Suprapubic skin (tissue), 4 donors: Measurements from ENCODE around the gene OR2AE1. TPM values are rescaled to one million over a fixed set of nuclear protein-coding genes. Genes with fewer than 3 reads are reported as not detected.
A peak's percentile ranks its signal among the peaks of the same experiment; 100 is the strongest.
"Not testable (repeated sequence)": the region's sequence is repeated elsewhere in the genome, so short reads cannot be mapped to it uniquely, and the experiment has no call there.

Source experiments
- DNase-seq, 2 donors: peaks; one replicate each; pipeline ENCODE4 v3.0.0-alpha.2; 2019; ENCODE audit warnings: low spot score in 2 of 2
- H3K27ac ChIP-seq: fragments of 200-600 bp; sonication (generic); one replicate; pipeline ENCODE4 v1.5.1; 2019
- H3K27me3 ChIP-seq: fragments of 200-600 bp; sonication (generic); one replicate; pipeline ENCODE4 v1.5.1; 2019
- H3K36me3 ChIP-seq: fragments of 200-600 bp; sonication (generic); one replicate; pipeline ENCODE4 v1.5.1; 2019
- H3K4me1 ChIP-seq: fragments of 200-600 bp; sonication (generic); one replicate; pipeline ENCODE4 v1.5.1; 2019
- H3K4me3 ChIP-seq: fragments of 200-600 bp; sonication (generic); one replicate; pipeline ENCODE4 v1.5.1; 2019; ENCODE audit warnings: mild to moderate bottlenecking
- H3K9me3 ChIP-seq: fragments of 200-600 bp; sonication (generic); one replicate; pipeline ENCODE4 v1.5.1; 2019
- CTCF ChIP-seq, 2 donors: fragments of 200-600 bp in 1 of 2; fragments of 450-650 bp in 1 of 2; sonication (generic) in 1 of 2; IDR thresholded peaks; one replicate each; pipeline ENCODE4 v1.5.1; 2016 to 2019; ENCODE audit warnings: antibody characterized with exemption in 2 of 2, mild to moderate bottlenecking in 1 of 2, moderate library complexity in 1 of 2
- EP300 ChIP-seq: sonication (generic); formaldehyde crosslinking; IDR thresholded peaks from one replicate; pipeline ENCODE4 v1.6.1; 2017; ENCODE audit warnings: antibody characterized with exemption
- POLR2A ChIP-seq, 2 donors: fragments of 450-650 bp; IDR thresholded peaks; one replicate each; pipeline ENCODE4 v1.6.1; 2017; ENCODE audit warnings: antibody characterized with exemption in 2 of 2, mild to moderate bottlenecking in 2 of 2, moderate library complexity in 2 of 2
- POLR2AphosphoS5 ChIP-seq, 3 donors: sonication (generic); formaldehyde crosslinking; IDR thresholded peaks; one replicate each; pipeline ENCODE4 v1.6.1; 2017; ENCODE audit warnings: antibody characterized with exemption in 3 of 3
- WGBS: methylation state at CpG from one replicate; pipeline ENCODE4 v1.1.5; 2018; 5-methylcytosine and 5-hydroxymethylcytosine counted together
- total RNA-seq, 4 donors: library from RNA; depleted of rRNA; stranded (reverse); fragments of >200 nt; gene quantifications; one replicate each; pipeline ENCODE4 v1.1.0, GENCODE V29; 2016

The OR2AE1 gene
- total RNA-seq, 4 donors from 2014 or later: 1.5 TPM; not detected in 3

- no peak for TF ChIP-seq CTCF (IDR thresholded peaks at IDR 0.05)
- TF ChIP-seq EP300: no peak
- TF ChIP-seq POLR2AphosphoS5 (IDR thresholded peaks at IDR 0.05): no peak
- no peak for TF ChIP-seq POLR2A (IDR thresholded peaks at IDR 0.05)
- Histone ChIP-seq H3K27me3 (no peaks in the 10 kb centered on the region), H3K4me3 (no peak overlapping the region), H3K9me3 (no peaks in the 10 kb centered on the region), H3K4me1 (no peaks in the 10 kb centered on the region), H3K27ac (no peak overlapping the region), H3K36me3 (no peaks in the 10 kb centered on the region)
- WGBS: 75% methylated on average over 4 of the region's 4 CpGs
- no peak for DNase-seq
These were observed 4.5 kb upstream of the OR2AE1 start for GRCh38 chr7:99881370-99881769.

GRCh38 chr7:99876491-99876890 lies 342 bp downstream of the OR2AE1 start:
- Histone ChIP-seq H3K36me3 (no peaks in the 10 kb centered on the region), H3K9me3 (no peaks in the 10 kb centered on the region), H3K4me1 (no peaks in the 10 kb centered on the region), H3K27me3 (no peaks in the 10 kb centered on the region), H3K4me3 (no peak overlapping the region), H3K27ac (no peak overlapping the region)
- 88% methylated on average over 5 of the region's 5 CpGs for whole genome bisulfite sequencing
- TF ChIP-seq POLR2A (IDR thresholded peaks at IDR 0.05): no peak
- no peak for TF ChIP-seq POLR2AphosphoS5 (IDR thresholded peaks at IDR 0.05)
- TF ChIP-seq CTCF (IDR thresholded peaks at IDR 0.05): no peak
- TF ChIP-seq EP300: no peak
- DNase-seq: no peak

GRCh38 chr7:99868246-99868645 lies 8.6 kb downstream of the OR2AE1 start:
- H3K27ac ChIP-seq: no peak overlapping the region
- no peak for TF ChIP-seq POLR2AphosphoS5 (IDR thresholded peaks at IDR 0.05)
- no peaks in the 10 kb centered on the region for H3K4me1 ChIP-seq
- no peak for DNase-seq
- no peaks in the 10 kb centered on the region for H3K9me3 ChIP-seq
- WGBS: 96% methylated on average over 1 of the region's 1 CpG
- no peaks in the 10 kb centered on the region for H3K36me3 ChIP-seq
- H3K27me3 ChIP-seq: no peaks in the 10 kb centered on the region
- H3K4me3 ChIP-seq: no peak overlapping the region

GRCh38 chr7:99867477-99867876 lies 9.4 kb downstream of the OR2AE1 start:
- DNase-seq, H3K27me3 ChIP-seq, H3K4me3 ChIP-seq, H3K27ac ChIP-seq, H3K9me3 ChIP-seq, H3K36me3 ChIP-seq, H3K4me1 ChIP-seq: not testable (repeated sequence)
- 91% methylated on average over 2 of the region's 2 CpGs for WGBS

GRCh38 chr7:99863847-99864440 lies 12.9 kb downstream of the OR2AE1 start:
- TF ChIP-seq EP300 (no peak), POLR2A (IDR thresholded peaks at IDR 0.05) (no peak), CTCF (IDR thresholded peaks at IDR 0.05) (no peak), POLR2AphosphoS5 (IDR thresholded peaks at IDR 0.05) (no peak)
- no peaks in the 10 kb centered on the region for H3K9me3 ChIP-seq
- H3K27me3 ChIP-seq: no peaks in the 10 kb centered on the region
- H3K27ac ChIP-seq: no peak overlapping the region
- H3K4me3 ChIP-seq: no peak overlapping the region
- 54% methylated on average over 2 of the region's 2 CpGs for WGBS
- no peaks in the 10 kb centered on the region for H3K4me1 ChIP-seq
- H3K36me3 ChIP-seq: no peaks in the 10 kb centered on the region
- DNase-seq: no peak

GRCh38 chr7:99860281-99861127 lies 16.3 kb downstream of the OR2AE1 start:
- no peak for DNase-seq
- Histone ChIP-seq H3K27me3 (no peaks in the 10 kb centered on the region), H3K4me3 (no peak overlapping the region), H3K27ac (peak overlapping the region; percentile 52), H3K36me3 (no peaks in the 10 kb centered on the region), H3K9me3 (no peaks in the 10 kb centered on the region), H3K4me1 (no peaks in the 10 kb centered on the region)
- 59% methylated on average over 15 of the region's 15 CpGs for WGBS
- no peak for TF ChIP-seq CTCF (IDR thresholded peaks at IDR 0.05)
- no peak for TF ChIP-seq EP300
- TF ChIP-seq POLR2AphosphoS5 (IDR thresholded peaks at IDR 0.05): no peak
- no peak for TF ChIP-seq POLR2A (IDR thresholded peaks at IDR 0.05)
